HEK293 (cell line): ENCODE results near the gene OLIG2.

ENCODE experiments used
- KLF7 ChIP-seq: fragments of 450-650 bp; formaldehyde crosslinking; IDR thresholded peaks from 2 replicates; pipeline ENCODE4 v1.5.1; 2016; ENCODE audit warnings: missing biosample characterization, missing genetic modification characterization, borderline replicate concordance
- ZNF202 ChIP-seq: fragments of 450-650 bp; formaldehyde crosslinking; IDR thresholded peaks from 2 replicates; pipeline ENCODE4 v1.5.1; 2016; ENCODE audit warnings: missing biosample characterization, missing genetic modification characterization, borderline replicate concordance
- ZNF600 ChIP-seq: fragments of 450-650 bp; formaldehyde crosslinking; IDR thresholded peaks from 2 replicates; pipeline ENCODE4 v1.5.1; 2016; ENCODE audit warnings: missing biosample characterization, missing genetic modification characterization
- ZNF639 ChIP-seq: fragments of 450-650 bp; formaldehyde crosslinking; IDR thresholded peaks from 2 replicates; pipeline ENCODE4 v1.5.1; 2016; ENCODE audit warnings: missing biosample characterization, missing genetic modification characterization
- TF ChIP-seq, protein P1 (sequence below): fragments of 450-650 bp; formaldehyde crosslinking; IDR thresholded peaks from 2 replicates; pipeline ENCODE4 v1.5.1; 2016; ENCODE audit warnings: missing biosample characterization, missing genetic modification characterization

DNA sequence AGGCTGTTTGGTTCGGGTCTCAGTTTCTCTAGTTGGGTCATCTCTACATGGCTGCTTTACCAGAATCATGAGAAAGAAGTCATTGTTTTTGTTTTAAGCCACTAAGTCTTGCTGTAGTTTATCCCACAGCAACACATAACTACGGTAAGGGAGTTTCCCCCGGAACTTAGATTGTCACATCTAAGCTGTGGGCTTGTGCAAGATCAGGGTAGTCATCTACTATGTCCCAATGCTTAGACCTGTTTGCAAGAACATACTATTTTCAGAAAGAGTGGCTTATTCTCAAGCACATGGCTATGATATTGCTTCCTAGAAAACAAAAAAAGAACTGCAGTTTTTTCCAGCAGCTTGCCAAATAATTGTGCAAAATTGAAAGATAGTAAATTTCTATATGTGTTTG, 18.0 kb upstream of the OLIG2 start:
- TF ChIP-seq, protein P1, sequence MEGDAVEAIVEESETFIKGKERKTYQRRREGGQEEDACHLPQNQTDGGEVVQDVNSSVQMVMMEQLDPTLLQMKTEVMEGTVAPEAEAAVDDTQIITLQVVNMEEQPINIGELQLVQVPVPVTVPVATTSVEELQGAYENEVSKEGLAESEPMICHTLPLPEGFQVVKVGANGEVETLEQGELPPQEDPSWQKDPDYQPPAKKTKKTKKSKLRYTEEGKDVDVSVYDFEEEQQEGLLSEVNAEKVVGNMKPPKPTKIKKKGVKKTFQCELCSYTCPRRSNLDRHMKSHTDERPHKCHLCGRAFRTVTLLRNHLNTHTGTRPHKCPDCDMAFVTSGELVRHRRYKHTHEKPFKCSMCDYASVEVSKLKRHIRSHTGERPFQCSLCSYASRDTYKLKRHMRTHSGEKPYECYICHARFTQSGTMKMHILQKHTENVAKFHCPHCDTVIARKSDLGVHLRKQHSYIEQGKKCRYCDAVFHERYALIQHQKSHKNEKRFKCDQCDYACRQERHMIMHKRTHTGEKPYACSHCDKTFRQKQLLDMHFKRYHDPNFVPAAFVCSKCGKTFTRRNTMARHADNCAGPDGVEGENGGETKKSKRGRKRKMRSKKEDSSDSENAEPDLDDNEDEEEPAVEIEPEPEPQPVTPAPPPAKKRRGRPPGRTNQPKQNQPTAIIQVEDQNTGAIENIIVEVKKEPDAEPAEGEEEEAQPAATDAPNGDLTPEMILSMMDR (tag by site-specific recombination): no peak
- TF ChIP-seq ZNF639 (no peak), ZNF202 (tag by site-specific recombination) (no peak), KLF7 (tag by site-specific recombination) (no peak), ZNF600 (no peak)
